ENCODE results near the gene GPR152. TPM values are rescaled to one million over a fixed set of nuclear protein-coding genes. Genes with fewer than 3 reads are reported as not detected.

The GPR152 gene
- total and polyA plus RNA-seq, 2 donors (not counting 3 experiments of a cell fraction or from before 2014, with no cell fraction given), result not detected

Small RNA genes within 50 kb of the gene (microRNA-seq; reads per million reads assigned to microRNA genes)
- not detected for gene MIR6752 (ENCODE audit: borderline number of aligned reads, borderline replicate concordance)

Small RNA genes within 50 kb of the gene (small RNA-seq; reads per million reads assigned to genes)
- not detected for gene MIR6752 (ENCODE audit: insufficient read depth, insufficient read length, low read depth, low replicate concordance)

Other genes with a start within 250 kb of the GPR152 start
- gene GRK2, start 186.3 kb downstream of the GPR152 start, total RNA-seq, result 62.3 and 66.9 TPM in 2 replicates
- 57.9 and 73.1 TPM in 2 replicates for gene GRK2, start 186.3 kb downstream of the GPR152 start, polyA plus RNA-seq
- gene ANKRD13D, start 163.4 kb downstream of the GPR152 start, total RNA-seq, result 57.5 and 69.6 TPM in 2 replicates
- gene ANKRD13D, start 163.4 kb downstream of the GPR152 start, polyA plus RNA-seq, result 43.5 and 51.2 TPM in 2 replicates
- gene SSH3, start 149.2 kb downstream of the GPR152 start, total RNA-seq, result 16.5 and 22.5 TPM in 2 replicates
- gene SSH3, start 149.2 kb downstream of the GPR152 start, polyA plus RNA-seq, result 14.3 and 16.4 TPM in 2 replicates
- 50.1 and 66.9 TPM in 2 replicates for gene POLD4, start 99.2 kb downstream of the GPR152 start, total RNA-seq
- gene POLD4, start 99.2 kb downstream of the GPR152 start, polyA plus RNA-seq, result 204 and 236 TPM in 2 replicates
- gene CLCF1, start 79.1 kb downstream of the GPR152 start, total RNA-seq, result 5.7 and 5.8 TPM in 2 replicates
- gene CLCF1, start 79.1 kb downstream of the GPR152 start, polyA plus RNA-seq, result 6.5 and 8.7 TPM in 2 replicates
- 18.4 and 24.6 TPM in 2 replicates for gene RAD9A, start 60.7 kb downstream of the GPR152 start, total RNA-seq
- gene RAD9A, start 60.7 kb downstream of the GPR152 start, polyA plus RNA-seq, result 22.2 and 25.5 TPM in 2 replicates
- 192 and 202 TPM in 2 replicates for gene PPP1CA, start 50.9 kb downstream of the GPR152 start, total RNA-seq
- gene PPP1CA, start 50.9 kb downstream of the GPR152 start, polyA plus RNA-seq, result 419 and 446 TPM in 2 replicates
- gene TBC1D10C, start 48.6 kb downstream of the GPR152 start, total RNA-seq, result not detected in 2 replicates
- not detected in 2 replicates for gene TBC1D10C, start 48.6 kb downstream of the GPR152 start, polyA plus RNA-seq
- 0.16 and 0.35 TPM in 2 replicates for gene CARNS1, start 37.1 kb downstream of the GPR152 start, total RNA-seq
- gene CARNS1, start 37.1 kb downstream of the GPR152 start, polyA plus RNA-seq, result 0.14 and 0.27 TPM in 2 replicates
- gene RPS6KB2, start 24.2 kb downstream of the GPR152 start, total RNA-seq, result 47.8 and 53.8 TPM in 2 replicates
- 60.0 and 70.0 TPM in 2 replicates for gene RPS6KB2, start 24.2 kb downstream of the GPR152 start, polyA plus RNA-seq
- 1.4 TPM in 1 of 2 replicates, not detected in the other for gene PTPRCAP, start 15.0 kb downstream of the GPR152 start, total RNA-seq
- gene PTPRCAP, start 15.0 kb downstream of the GPR152 start, polyA plus RNA-seq, result 3.6 and 6.5 TPM in 2 replicates
- 126 and 142 TPM in 2 replicates for gene CORO1B, start 9.3 kb downstream of the GPR152 start, total RNA-seq
- gene CORO1B, start 9.3 kb downstream of the GPR152 start, polyA plus RNA-seq, result 197 and 236 TPM in 2 replicates
- gene CABP4, start 2.6 kb upstream of the GPR152 start, total RNA-seq, result 4.2 and 5.0 TPM in 2 replicates
- gene CABP4, start 2.6 kb upstream of the GPR152 start, polyA plus RNA-seq, result 2.4 and 2.6 TPM in 2 replicates
- gene TMEM134, start 16.5 kb upstream of the GPR152 start, total RNA-seq, result 33.4 and 41.6 TPM in 2 replicates
- 207 and 213 TPM in 2 replicates for gene TMEM134, start 16.5 kb upstream of the GPR152 start, polyA plus RNA-seq
- gene AIP, start 30.3 kb upstream of the GPR152 start, total RNA-seq, result 46.3 and 46.5 TPM in 2 replicates
- 114 and 130 TPM in 2 replicates for gene AIP, start 30.3 kb upstream of the GPR152 start, polyA plus RNA-seq
- 26.4 and 50.9 TPM in 2 replicates for gene PITPNM1, start 52.6 kb upstream of the GPR152 start, total RNA-seq
- 16.5 and 25.2 TPM in 2 replicates for gene PITPNM1, start 52.6 kb upstream of the GPR152 start, polyA plus RNA-seq
- 81.2 and 97.0 TPM in 2 replicates for gene CDK2AP2, start 55.4 kb upstream of the GPR152 start, total RNA-seq
- gene CDK2AP2, start 55.4 kb upstream of the GPR152 start, polyA plus RNA-seq, result 143 and 191 TPM in 2 replicates
- not detected in 2 replicates for gene CABP2, start 70.7 kb upstream of the GPR152 start, total RNA-seq
- not detected in 2 replicates for gene CABP2, start 70.7 kb upstream of the GPR152 start, polyA plus RNA-seq
- 962 and 997 TPM in 2 replicates for gene GSTP1, start 131.1 kb upstream of the GPR152 start, total RNA-seq
- 2,277 and 2,635 TPM in 2 replicates for gene GSTP1, start 131.1 kb upstream of the GPR152 start, polyA plus RNA-seq
- 179 and 191 TPM in 2 replicates for gene NDUFV1, start 154.2 kb upstream of the GPR152 start, total RNA-seq
- 203 and 204 TPM in 2 replicates for gene NDUFV1, start 154.2 kb upstream of the GPR152 start, polyA plus RNA-seq
- gene NUDT8, start 177.2 kb upstream of the GPR152 start, total RNA-seq, result 20.4 and 21.0 TPM in 2 replicates
- gene NUDT8, start 177.2 kb upstream of the GPR152 start, polyA plus RNA-seq, result 14.1 and 16.3 TPM in 2 replicates
- not detected in 2 replicates for gene TBX10, start 187.0 kb upstream of the GPR152 start, total RNA-seq
- not detected in 2 replicates for gene TBX10, start 187.0 kb upstream of the GPR152 start, polyA plus RNA-seq
- not detected in 2 replicates for gene ACY3, start 198.0 kb upstream of the GPR152 start, total RNA-seq
- not detected in 2 replicates for gene ACY3, start 198.0 kb upstream of the GPR152 start, polyA plus RNA-seq
- not detected in 2 replicates for gene ALDH3B2, start 221.9 kb upstream of the GPR152 start, total RNA-seq
- gene ALDH3B2, start 221.9 kb upstream of the GPR152 start, polyA plus RNA-seq, result not detected in 2 replicates

Measured in endothelial cell of umbilical vein (primary cell).